Neuron (in vitro differentiated cells): ENCODE results near the gene CWC27.

ENCODE experiments used
- H2AFZ ChIP-seq: one replicate; pipeline ENCODE4 v1.6.1; 2013; ENCODE audit warnings: low read depth, mild to moderate bottlenecking, inconsistent platforms, low read length, moderate library complexity
- H3K27me3 ChIP-seq: one replicate; pipeline ENCODE4 v1.6.1; 2013; ENCODE audit warnings: low read length; ENCODE audit not compliant: insufficient read depth
- H3K36me3 ChIP-seq: one replicate; pipeline ENCODE4 v1.6.1; 2013; ENCODE audit warnings: low read length; ENCODE audit not compliant: insufficient read depth
- H3K4me1 ChIP-seq: one replicate; pipeline ENCODE4 v1.6.1; 2013; ENCODE audit warnings: low read length; ENCODE audit not compliant: insufficient read depth
- H3K4me3 ChIP-seq: 2 replicates; pipeline ENCODE4 v1.5.1; 2013; ENCODE audit warnings: mild to moderate bottlenecking, low read length, moderate library complexity
- H3K9me3 ChIP-seq: one replicate; pipeline ENCODE4 v1.6.1; 2013; ENCODE audit warnings: low read length

CWC27 gene

DNA sequence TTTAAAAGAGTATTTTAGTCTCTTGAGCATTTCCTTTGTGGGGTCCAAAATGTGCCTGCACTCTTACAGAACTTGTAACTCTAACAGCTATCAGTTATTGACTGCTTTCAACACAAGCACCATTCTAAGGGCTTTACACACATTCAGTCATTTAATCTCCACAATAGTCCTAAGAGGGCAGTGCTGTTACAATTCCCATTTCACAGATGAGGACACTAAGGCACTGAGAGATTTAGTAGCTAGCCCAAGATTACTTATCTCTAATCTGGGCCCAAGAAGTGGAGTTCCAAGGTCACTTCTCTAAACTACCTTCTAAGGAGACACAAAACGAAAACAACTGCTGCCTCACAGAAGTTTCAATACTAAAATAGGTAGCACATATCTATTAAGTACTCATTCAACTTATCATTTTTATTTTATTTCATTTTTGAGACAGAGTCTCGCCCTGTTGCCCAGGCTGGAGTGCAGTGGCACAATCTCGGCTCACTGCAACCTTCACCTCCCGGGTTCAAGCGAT is 275.2 kb downstream of the CWC27 start:
- H3K9me3 ChIP-seq, result no peaks in the 10 kb centered on the region
- no peaks in the 10 kb centered on the region for H3K4me1 ChIP-seq
- H3K36me3 ChIP-seq, result no peaks in the 10 kb centered on the region
- peaks cover 3% of the 10 kb centered on the region for H3K27me3 ChIP-seq
- no peak overlapping the region for H3K4me3 ChIP-seq
- no peak overlapping the region for H2AFZ ChIP-seq

DNA sequence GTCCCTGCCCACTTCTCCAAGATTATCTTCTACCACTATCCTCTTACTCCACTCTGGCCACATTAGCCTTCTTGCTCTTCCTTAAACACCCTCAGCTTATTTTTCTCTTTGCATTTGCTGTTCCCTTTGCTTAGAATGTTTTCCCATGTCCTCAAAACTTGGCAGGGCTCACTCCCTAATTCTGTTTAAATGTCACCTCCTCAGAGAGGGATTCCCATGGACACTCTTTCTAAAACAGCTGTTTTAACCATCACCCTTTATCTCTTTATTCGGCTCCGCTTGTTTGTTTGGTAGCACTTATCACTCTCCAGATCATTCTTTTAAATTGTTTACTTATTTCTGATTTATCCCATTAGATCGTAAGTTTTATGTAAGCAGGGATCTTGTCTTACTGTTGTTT is 278.5 kb downstream of the CWC27 start:
- Histone ChIP-seq H3K4me1 (no peaks in the 10 kb centered on the region), H3K9me3 (no peaks in the 10 kb centered on the region), H3K27me3 (peaks cover 3% of the 10 kb centered on the region), H2AFZ (no peak overlapping the region), H3K36me3 (no peaks in the 10 kb centered on the region), H3K4me3 (no peak overlapping the region)

DNA sequence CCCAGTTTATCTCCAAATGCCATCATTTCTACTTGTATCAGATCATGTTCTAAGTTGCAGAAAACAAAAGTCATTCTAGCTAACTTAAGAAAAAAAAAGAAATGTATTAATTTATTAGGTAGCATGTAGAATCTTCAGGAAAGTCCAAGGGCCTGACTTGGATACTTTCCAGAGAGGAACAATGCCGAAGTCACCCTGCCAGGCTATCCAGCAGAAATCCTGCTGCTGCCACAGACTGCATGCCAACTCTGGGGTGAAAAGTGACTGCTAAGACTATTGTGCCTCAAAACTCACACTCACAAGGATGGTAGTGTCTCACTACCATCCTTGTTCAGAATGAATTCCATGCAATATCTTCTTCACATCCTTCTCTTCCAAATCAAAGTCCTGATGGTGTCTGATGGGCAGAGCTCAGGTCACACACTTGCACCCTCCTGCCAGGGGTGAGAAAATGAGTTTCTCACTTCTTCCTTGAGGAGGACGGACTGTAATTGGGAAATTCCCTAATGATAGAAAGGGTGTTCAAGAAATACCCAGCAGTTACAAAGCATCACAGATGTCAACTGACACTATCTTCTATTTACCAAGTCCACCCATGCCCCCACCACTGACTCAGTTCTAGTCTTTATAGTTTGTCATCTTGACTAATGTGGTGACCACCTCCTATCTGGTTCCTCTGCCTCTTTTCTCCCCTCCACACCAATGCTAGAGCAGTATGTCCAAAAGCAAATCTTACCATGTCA is 279.4 kb downstream of the CWC27 start:
- Histone ChIP-seq H3K27me3 (peaks cover 3% of the 10 kb centered on the region), H3K36me3 (no peaks in the 10 kb centered on the region), H3K4me1 (no peaks in the 10 kb centered on the region), H3K9me3 (no peaks in the 10 kb centered on the region), H2AFZ (no peak overlapping the region), H3K4me3 (no peak overlapping the region)

DNA sequence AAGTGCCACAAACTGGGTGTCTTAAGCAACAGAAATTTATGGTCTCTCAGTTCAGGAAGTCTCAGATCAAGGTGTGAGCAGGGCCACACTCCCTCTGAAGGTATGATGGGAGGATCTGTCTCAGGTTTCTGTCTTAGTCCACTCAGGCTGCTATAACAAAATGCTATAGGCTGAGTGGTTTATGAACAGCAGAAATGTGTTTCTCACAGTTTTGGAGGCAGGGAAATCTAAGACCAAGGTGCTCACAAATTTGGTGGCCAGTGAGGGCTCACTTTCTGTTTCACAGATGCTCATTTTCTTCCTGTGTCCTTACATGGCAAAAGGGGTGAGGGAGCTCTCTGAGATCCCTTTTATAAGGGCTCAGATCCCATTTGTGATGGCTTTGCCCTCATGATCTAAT is 281.4 kb downstream of the CWC27 start:
- H3K4me1 ChIP-seq, result no peaks in the 10 kb centered on the region
- H3K27me3 ChIP-seq, result peaks cover 1% of the 10 kb centered on the region
- no peaks in the 10 kb centered on the region for H3K9me3 ChIP-seq
- H2AFZ ChIP-seq, result no peak overlapping the region
- H3K36me3 ChIP-seq, result no peaks in the 10 kb centered on the region
- H3K4me3 ChIP-seq, result no peak overlapping the region

DNA sequence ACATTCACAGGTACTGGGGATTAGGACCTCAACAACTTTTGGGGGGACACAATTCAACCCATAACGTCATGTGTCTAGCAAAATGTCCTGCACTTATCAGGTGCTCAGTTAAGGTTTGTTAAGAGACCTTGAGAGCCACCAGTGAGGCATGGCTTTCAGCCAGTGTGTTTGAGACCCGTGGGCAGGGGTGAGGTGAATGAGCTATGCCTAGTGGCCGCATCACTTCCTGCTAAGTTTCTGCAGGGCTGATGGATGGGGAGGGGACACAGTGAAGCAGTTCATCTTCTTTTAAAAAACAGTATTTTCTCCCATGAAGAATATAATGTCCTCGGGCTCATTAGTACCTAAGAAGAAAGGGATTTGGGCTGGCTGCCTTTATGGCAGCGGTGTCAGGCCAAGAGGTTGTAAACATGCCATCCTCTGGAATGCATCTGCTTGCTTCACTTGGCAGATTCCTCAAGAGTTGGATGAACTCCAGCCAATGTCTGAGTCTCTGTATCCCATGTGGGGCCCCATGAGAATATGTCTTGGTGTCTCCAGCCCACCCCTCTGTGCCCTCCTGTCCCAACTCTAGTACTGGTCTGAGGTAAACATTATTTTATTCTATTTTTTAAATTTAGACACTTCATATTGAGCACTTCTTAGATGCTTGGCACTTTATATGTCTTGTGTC is 282.2 kb downstream of the CWC27 start:
- Histone ChIP-seq H3K27me3 (no peaks in the 10 kb centered on the region), H2AFZ (no peak overlapping the region), H3K4me3 (no peak overlapping the region), H3K4me1 (no peaks in the 10 kb centered on the region), H3K9me3 (no peaks in the 10 kb centered on the region), H3K36me3 (no peaks in the 10 kb centered on the region)

DNA sequence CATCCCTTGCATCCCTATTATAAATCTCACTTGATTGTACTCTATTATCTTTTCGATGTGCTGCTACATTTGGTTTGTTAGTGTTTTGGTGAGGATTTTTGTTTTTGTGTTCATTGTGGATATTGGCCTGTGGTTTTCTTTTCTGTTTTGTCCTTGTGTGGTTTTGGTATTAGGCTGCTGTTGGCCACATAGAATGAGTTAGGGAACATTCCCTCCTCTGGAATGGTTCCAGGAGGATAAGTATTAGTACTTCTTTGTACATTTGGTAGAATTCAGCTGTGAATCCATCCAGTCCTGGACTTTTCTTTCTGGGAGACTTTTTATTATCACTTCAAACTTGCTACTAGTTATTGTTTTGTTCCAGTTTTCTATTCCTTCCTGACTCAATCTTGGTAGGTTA is 287.2 kb downstream of the CWC27 start:
- H3K4me1 ChIP-seq, result no peaks in the 10 kb centered on the region
- no peaks in the 10 kb centered on the region for H3K36me3 ChIP-seq
- H3K27me3 ChIP-seq, result no peaks in the 10 kb centered on the region
- no peak overlapping the region for H3K4me3 ChIP-seq
- H2AFZ ChIP-seq, result no peak overlapping the region
- no peaks in the 10 kb centered on the region for H3K9me3 ChIP-seq

DNA sequence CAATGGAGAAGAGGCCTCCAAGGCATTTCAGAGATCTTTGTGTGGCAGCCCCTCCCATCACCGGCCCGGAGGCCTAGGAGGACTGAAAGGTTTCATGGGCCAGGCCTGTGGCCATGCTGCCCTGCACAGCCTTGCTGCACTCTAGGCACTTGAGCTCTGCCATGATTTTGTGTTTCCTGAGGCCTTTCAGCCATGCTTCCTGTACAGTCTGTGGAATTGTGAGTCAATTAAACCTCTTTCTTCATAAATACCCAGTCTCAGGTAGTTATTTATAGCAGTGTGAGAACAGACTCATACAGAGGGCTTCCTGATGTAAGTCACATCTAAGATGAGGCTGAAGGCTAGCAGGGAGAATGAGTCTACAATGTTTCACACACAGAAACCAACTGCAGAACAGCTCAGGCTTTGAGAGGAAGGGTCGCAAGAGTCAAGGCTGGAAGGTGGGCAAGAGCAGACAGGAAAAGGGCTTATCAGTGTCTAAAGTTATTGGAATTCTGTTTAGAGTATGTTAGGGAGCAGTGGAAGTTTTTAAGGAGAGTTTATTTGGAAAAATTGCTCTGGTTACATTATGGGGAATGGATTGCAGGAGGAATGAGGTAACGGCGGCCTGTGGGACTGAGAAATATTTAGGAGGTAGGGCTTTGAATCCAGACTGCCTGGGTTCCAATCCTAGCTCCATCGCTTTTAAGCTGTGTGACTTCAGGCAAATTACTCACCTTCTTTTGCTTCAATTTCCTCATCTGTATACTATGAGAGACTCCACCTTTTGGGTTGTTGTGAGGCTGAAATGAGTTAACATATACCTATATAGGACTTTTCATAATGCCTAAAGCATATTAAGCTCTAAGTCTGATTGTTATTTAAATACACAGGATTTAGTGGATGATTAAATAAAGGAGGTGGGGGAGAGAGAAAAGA is 291.2 kb downstream of the CWC27 start:
- H3K4me3 ChIP-seq, result no peak overlapping the region
- H3K4me1 ChIP-seq, result no peaks in the 10 kb centered on the region
- H2AFZ ChIP-seq, result no peak overlapping the region

DNA sequence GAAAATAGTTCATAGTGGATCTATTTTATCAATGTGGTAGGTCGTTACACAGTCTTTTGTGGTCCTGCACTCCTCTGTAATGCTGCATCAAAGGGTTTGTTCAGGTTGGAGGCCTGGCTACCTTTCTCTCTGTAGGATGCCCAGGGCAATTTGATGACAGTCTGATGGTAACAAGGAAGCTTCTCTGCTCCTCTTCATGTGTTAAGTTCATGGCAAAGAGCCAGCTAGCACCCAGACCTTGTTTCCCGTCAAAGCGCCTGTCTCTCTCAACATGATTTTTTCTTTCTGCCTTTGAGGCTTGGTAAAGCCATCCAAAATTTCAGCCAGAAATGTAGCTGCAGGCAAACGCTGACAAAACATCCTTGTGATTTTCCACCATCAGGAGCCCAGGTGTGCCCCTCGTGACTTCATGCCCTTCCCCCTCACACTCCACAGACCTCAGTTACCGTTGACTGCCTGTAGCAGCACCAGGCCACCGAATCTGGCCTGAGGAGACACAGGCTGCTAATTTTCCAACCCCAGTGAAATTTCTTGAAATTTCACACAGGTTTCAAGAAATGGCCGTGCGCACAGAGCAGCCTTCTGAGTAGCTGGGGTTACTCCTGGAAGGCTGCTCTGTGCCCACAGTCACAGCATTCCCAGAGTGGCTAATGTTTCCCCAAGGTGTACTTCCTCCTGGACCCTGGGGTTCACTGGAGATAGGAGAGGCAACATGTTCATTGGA is 292.7 kb downstream of the CWC27 start:
- H2AFZ ChIP-seq, result no peak overlapping the region
- H3K36me3 ChIP-seq, result no peaks in the 10 kb centered on the region
- no peaks in the 10 kb centered on the region for H3K27me3 ChIP-seq
- H3K4me3 ChIP-seq, result no peak overlapping the region
- H3K9me3 ChIP-seq, result no peaks in the 10 kb centered on the region
- H3K4me1 ChIP-seq, result no peaks in the 10 kb centered on the region

More for the DNA sequence above, 291.2 kb downstream of the CWC27 start:
- no peaks in the 10 kb centered on the region for H3K36me3 ChIP-seq
- H3K27me3 ChIP-seq, result no peaks in the 10 kb centered on the region
- H3K9me3 ChIP-seq, result no peaks in the 10 kb centered on the region

DNA sequence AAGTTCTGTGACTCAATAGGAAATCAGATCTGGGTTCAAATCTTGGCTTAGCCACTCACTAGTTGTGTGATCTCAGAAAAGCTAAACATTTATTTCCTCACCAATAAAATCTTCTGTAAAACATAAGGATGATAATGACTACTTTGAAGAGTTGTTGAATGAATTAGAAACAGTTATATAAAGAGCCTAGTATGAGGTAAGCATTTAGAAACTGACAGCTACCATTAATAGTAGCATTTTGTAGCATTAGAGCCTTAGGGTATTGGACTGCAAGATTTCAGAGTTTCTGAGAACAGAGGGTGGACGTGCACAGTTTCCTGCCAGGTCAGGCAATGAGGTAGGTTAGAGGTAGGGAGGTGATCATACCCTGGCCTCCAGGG is 293.2 kb downstream of the CWC27 start:
- H3K4me3 ChIP-seq, result no peak overlapping the region
- H3K36me3 ChIP-seq, result no peaks in the 10 kb centered on the region
- no peaks in the 10 kb centered on the region for H3K9me3 ChIP-seq
- H2AFZ ChIP-seq, result no peak overlapping the region
- no peaks in the 10 kb centered on the region for H3K27me3 ChIP-seq
- H3K4me1 ChIP-seq, result no peaks in the 10 kb centered on the region

DNA sequence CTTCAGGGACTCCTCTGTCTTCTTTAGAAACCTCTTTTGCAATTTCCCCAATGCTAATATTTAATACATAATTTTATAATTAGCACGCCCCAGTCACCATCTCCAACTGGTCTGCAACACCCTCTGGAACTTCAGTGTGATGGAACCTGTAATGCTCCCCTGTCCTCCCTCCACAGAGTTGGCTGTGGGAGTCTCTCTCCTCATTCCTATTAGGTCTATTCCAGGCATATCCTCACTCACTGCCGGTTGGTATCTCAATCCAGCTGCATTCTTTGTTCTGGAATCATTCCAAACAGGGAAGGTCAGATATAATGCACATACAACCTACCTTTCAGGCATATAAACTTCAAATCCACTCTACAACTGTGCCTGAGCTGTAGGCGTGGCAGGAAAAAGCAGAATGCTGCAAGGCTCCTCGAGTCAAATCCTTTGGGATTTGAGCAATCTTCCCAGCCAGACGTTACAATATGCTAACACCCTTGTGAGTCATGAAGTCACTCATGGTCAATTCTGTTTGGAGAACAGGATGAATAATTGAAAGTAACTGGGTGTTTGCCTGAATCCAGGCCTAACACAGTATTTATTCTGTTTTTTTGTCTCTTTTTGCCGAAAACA is 293.8 kb downstream of the CWC27 start:
- no peak overlapping the region for H2AFZ ChIP-seq
- no peaks in the 10 kb centered on the region for H3K4me1 ChIP-seq
- H3K36me3 ChIP-seq, result no peaks in the 10 kb centered on the region
- no peaks in the 10 kb centered on the region for H3K9me3 ChIP-seq
- H3K27me3 ChIP-seq, result no peaks in the 10 kb centered on the region
- no peak overlapping the region for H3K4me3 ChIP-seq

DNA sequence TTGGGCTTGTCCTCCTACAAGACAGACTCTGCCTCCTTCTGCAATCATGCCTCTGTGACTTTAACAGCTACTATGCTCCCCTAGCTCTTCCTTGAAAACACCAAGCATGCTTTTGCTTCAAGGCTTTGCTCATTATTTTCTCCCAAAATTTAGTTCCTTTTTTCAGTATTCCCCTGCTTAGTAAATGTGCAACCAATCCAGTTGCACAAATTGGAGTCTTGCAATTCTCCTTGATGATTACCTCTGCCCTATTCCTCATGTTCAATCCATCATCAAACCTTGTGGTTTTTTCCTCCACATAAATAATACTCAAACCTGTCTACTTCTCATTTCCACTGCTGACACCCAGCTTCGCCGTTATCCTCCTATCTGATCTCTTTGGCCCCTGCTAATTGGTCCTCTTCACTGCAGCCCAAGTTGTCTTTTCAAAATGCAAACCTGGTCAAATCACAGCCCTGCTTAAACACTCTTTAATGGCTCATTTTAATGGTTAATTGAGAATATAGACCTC is 296.3 kb downstream of the CWC27 start:
- Histone ChIP-seq H3K27me3 (no peaks in the 10 kb centered on the region), H3K4me3 (no peak overlapping the region), H3K4me1 (no peaks in the 10 kb centered on the region), H2AFZ (no peak overlapping the region), H3K9me3 (no peaks in the 10 kb centered on the region), H3K36me3 (no peaks in the 10 kb centered on the region)
